Measurements from ENCODE around the gene FBXL14.

FBXL14 gene

DNA sequence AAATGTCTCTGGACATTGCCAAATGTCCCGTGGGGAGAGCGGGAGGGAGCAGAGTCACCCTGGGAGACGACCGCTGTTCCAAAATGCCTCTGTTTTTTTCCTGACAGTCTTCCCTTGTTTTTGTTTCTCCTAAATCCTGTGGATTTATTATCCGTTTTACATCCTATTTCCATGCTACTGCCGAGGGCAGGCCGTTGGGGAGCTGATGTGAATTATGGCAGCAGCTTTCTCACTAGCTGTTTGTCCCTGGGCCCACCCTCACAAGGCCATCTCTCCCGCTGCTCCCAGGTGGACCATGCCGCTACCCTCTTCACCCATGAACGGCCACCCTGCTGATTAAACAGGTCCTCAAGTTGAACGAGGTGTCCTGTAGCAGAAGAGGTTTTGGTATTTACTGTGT is 55.2 kb downstream of the FBXL14 start:
- TF ChIP-seq YY1 (IDR thresholded peaks at IDR 0.05; ENCODE audit: low read depth) (no peak), EGR1 (IDR thresholded peaks at IDR 0.05) (no peak), TCF12 (IDR thresholded peaks at IDR 0.05; ENCODE audit: low read depth) (no peak), NFIC (IDR thresholded peaks at IDR 0.05) (no peak), TAF1 (IDR thresholded peaks at IDR 0.05; ENCODE audit: low read depth) (no peak), USF1 (IDR thresholded peaks at IDR 0.05) (no peak), TEAD4 (IDR thresholded peaks at IDR 0.05) (no peak), ZBTB7A (IDR thresholded peaks at IDR 0.05; ENCODE audit: low read depth) (no peak), CEBPB (IDR thresholded peaks at IDR 0.05) (no peak)

DNA sequence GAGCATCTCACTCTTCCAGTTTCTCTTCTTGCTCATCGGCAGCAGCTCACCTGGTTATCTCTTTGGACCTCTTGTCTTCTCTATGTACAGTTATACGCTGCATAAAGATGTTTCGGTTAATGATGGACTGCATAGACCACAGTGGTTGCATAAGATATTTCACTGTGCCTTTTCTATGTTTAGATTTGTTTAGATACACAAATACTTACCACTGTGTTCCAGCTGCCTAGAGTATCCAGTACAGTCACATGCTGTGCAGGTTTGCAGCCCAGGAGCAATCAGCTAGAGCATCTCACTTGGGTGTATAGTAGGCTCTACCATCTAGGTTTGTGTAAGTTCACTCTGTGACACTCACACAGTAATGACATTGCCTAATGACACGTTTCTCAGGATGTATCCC is 57.6 kb downstream of the FBXL14 start:
- TF ChIP-seq, protein P1, sequence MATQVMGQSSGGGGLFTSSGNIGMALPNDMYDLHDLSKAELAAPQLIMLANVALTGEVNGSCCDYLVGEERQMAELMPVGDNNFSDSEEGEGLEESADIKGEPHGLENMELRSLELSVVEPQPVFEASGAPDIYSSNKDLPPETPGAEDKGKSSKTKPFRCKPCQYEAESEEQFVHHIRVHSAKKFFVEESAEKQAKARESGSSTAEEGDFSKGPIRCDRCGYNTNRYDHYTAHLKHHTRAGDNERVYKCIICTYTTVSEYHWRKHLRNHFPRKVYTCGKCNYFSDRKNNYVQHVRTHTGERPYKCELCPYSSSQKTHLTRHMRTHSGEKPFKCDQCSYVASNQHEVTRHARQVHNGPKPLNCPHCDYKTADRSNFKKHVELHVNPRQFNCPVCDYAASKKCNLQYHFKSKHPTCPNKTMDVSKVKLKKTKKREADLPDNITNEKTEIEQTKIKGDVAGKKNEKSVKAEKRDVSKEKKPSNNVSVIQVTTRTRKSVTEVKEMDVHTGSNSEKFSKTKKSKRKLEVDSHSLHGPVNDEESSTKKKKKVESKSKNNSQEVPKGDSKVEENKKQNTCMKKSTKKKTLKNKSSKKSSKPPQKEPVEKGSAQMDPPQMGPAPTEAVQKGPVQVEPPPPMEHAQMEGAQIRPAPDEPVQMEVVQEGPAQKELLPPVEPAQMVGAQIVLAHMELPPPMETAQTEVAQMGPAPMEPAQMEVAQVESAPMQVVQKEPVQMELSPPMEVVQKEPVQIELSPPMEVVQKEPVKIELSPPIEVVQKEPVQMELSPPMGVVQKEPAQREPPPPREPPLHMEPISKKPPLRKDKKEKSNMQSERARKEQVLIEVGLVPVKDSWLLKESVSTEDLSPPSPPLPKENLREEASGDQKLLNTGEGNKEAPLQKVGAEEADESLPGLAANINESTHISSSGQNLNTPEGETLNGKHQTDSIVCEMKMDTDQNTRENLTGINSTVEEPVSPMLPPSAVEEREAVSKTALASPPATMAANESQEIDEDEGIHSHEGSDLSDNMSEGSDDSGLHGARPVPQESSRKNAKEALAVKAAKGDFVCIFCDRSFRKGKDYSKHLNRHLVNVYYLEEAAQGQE (IDR thresholded peaks at IDR 0.05; ENCODE audit: low read depth): no peak
- no peak for TF ChIP-seq FOXM1 (IDR thresholded peaks at IDR 0.05; ENCODE audit: borderline replicate concordance, low read depth)
- TF ChIP-seq ZBTB7A (IDR thresholded peaks at IDR 0.05; ENCODE audit: low read depth): no peak
- TF ChIP-seq USF1 (IDR thresholded peaks at IDR 0.05): no peak
- TF ChIP-seq NFIC (IDR thresholded peaks at IDR 0.05): no peak
- TF ChIP-seq EP300 (IDR thresholded peaks at IDR 0.05; ENCODE audit: borderline replicate concordance): no peak
- TF ChIP-seq EGR1 (IDR thresholded peaks at IDR 0.05): no peak
- TF ChIP-seq RAD21 (IDR thresholded peaks at IDR 0.05; ENCODE audit: low read depth): no peak
- TF ChIP-seq TCF12 (IDR thresholded peaks at IDR 0.05; ENCODE audit: low read depth): no peak
- TF ChIP-seq TAF1 (IDR thresholded peaks at IDR 0.05; ENCODE audit: low read depth): no peak
- TF ChIP-seq TEAD4 (IDR thresholded peaks at IDR 0.05): no peak
- TF ChIP-seq CEBPB (IDR thresholded peaks at IDR 0.05): no peak
- TF ChIP-seq YY1 (IDR thresholded peaks at IDR 0.05; ENCODE audit: low read depth): no peak
- TF ChIP-seq CREB1 (IDR thresholded peaks at IDR 0.05; ENCODE audit: low read depth): no peak

GRCh38 chr12:1534748-1535147 is 59.6 kb downstream of the FBXL14 start:
- no peak for TF ChIP-seq TEAD4 (IDR thresholded peaks at IDR 0.05)
- no peak for TF ChIP-seq TCF12 (IDR thresholded peaks at IDR 0.05; ENCODE audit: low read depth)
- no peak for TF ChIP-seq EGR1 (IDR thresholded peaks at IDR 0.05)
- TF ChIP-seq, protein P1 (IDR thresholded peaks at IDR 0.05; ENCODE audit: low read depth): no peak
- TF ChIP-seq TAF1 (IDR thresholded peaks at IDR 0.05; ENCODE audit: low read depth): no peak

- no peak for TF ChIP-seq TAF1 (IDR thresholded peaks at IDR 0.05; ENCODE audit: low read depth)
- no peak for TF ChIP-seq EP300 (IDR thresholded peaks at IDR 0.05; ENCODE audit: borderline replicate concordance)
- TF ChIP-seq ZBTB7A (IDR thresholded peaks at IDR 0.05; ENCODE audit: low read depth): no peak
These were observed 60.6 kb downstream of the FBXL14 start for GRCh38 chr12:1533602-1534304.

GRCh38 chr12:1533205-1533601 is 61.2 kb downstream of the FBXL14 start:
- no peak for TF ChIP-seq USF1 (IDR thresholded peaks at IDR 0.05)
- TF ChIP-seq CREB1 (IDR thresholded peaks at IDR 0.05; ENCODE audit: low read depth): no peak
- TF ChIP-seq, protein P1 (IDR thresholded peaks at IDR 0.05; ENCODE audit: low read depth): no peak
- no peak for TF ChIP-seq NFIC (IDR thresholded peaks at IDR 0.05)
- TF ChIP-seq CEBPB (IDR thresholded peaks at IDR 0.05): no peak
- TF ChIP-seq TEAD4 (IDR thresholded peaks at IDR 0.05): no peak
- TF ChIP-seq, protein P2, sequence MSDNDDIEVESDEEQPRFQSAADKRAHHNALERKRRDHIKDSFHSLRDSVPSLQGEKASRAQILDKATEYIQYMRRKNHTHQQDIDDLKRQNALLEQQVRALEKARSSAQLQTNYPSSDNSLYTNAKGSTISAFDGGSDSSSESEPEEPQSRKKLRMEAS (IDR thresholded peaks at IDR 0.05): no peak
- TF ChIP-seq FOXM1 (IDR thresholded peaks at IDR 0.05; ENCODE audit: borderline replicate concordance, low read depth): no peak
- TF ChIP-seq TAF1 (IDR thresholded peaks at IDR 0.05; ENCODE audit: low read depth): no peak
- no peak for TF ChIP-seq YY1 (IDR thresholded peaks at IDR 0.05; ENCODE audit: low read depth)
- no peak for TF ChIP-seq EGR1 (IDR thresholded peaks at IDR 0.05)
